HG02763 (cell line): Measurements from ENCODE around the gene RAB6B.

ENCODE experiments used
- ATAC-seq: cut with Tn5 transposase; IDR thresholded peaks from one replicate; pipeline ENCODE4 v1.9.1; 2021; ENCODE audit warnings: mild to moderate bottlenecking, moderate library complexity; ENCODE audit not compliant: unreplicated experiment

RAB6B gene

GRCh38 chr3:133895208-133896001, at the start of gene RAB6B:
Gene RAB6B (minus strand): TSS chr3:133895882. CDS start chr3:133895466, 416 bp downstream.
- no peak for ATAC-seq

GRCh38 chr3:133944641-133945380, 49.1 kb upstream of the RAB6B start:
- ATAC-seq = no peak

- ATAC-seq = no peak
These were observed 48.5 kb upstream of the RAB6B start for GRCh38 chr3:133944181-133944580.

GRCh38 chr3:133943639-133944141, 48.0 kb upstream of the RAB6B start:
- ATAC-seq = no peak

GRCh38 chr3:133943031-133943535, 47.4 kb upstream of the RAB6B start:
- no peak for ATAC-seq

GRCh38 chr3:133941415-133941821, 45.7 kb upstream of the RAB6B start:
- ATAC-seq = no peak

GRCh38 chr3:133940536-133940935, 44.9 kb upstream of the RAB6B start:
- ATAC-seq = no peak

GRCh38 chr3:133939463-133939835, 43.8 kb upstream of the RAB6B start:
- ATAC-seq = no peak

GRCh38 chr3:133938770-133939462, 43.2 kb upstream of the RAB6B start:
- no peak for ATAC-seq

GRCh38 chr3:133937756-133938601, 42.3 kb upstream of the RAB6B start:
- no peak for ATAC-seq

- no peak for ATAC-seq
These were observed 41.5 kb upstream of the RAB6B start for GRCh38 chr3:133937061-133937686.

- ATAC-seq = no peak
These were observed 40.4 kb upstream of the RAB6B start for GRCh38 chr3:133935843-133936769.

GRCh38 chr3:133934996-133935842, 39.5 kb upstream of the RAB6B start:
- ATAC-seq = no peak

- no peak for ATAC-seq
These were observed 38.6 kb upstream of the RAB6B start for GRCh38 chr3:133934073-133934970.

GRCh38 chr3:133933097-133934024, 37.7 kb upstream of the RAB6B start:
- no peak for ATAC-seq

- ATAC-seq = no peak
These were observed 36.3 kb upstream of the RAB6B start for GRCh38 chr3:133932009-133932408.
